Activated CD8-positive, alpha-beta T cell treated with anti-CD3 and anti-CD28 coated beads for 36 hours (primary cell): ENCODE measurements around the gene XRCC3. TPM values are rescaled to one million over a fixed set of nuclear protein-coding genes. Genes with fewer than 3 reads are reported as not detected.

Experiments
- ATAC-seq: fragments of 200-7000 bp; cut with Tn5 transposase; one replicate; pipeline ENCODE4 v1.10.0; 2021; ENCODE audit warnings: mild to moderate bottlenecking, moderate library complexity
- CTCF ChIA-PET: fragments of 350-600 bp; sonication (Branson Sonifier 250); formaldehyde crosslinking; loops from one replicate; lab custom pipeline; 2021; ENCODE audit warnings: antibody characterized with exemption; lab: Charles Lee
- POLR2A ChIA-PET: fragments of 350-600 bp; sonication (Branson Sonifier 250); formaldehyde crosslinking; loops from one replicate; lab custom pipeline; 2021; ENCODE audit warnings: antibody characterized with exemption; lab: Charles Lee
- DNase-seq: peaks from one replicate; pipeline ENCODE4 v3.0.0-alpha.2; 2020
- H3K27ac Mint-ChIP-seq: one replicate; pipeline ENCODE4 v1.8.0; 2021; ENCODE audit warnings: mild to moderate bottlenecking, mixed read lengths
- H3K27me3 Mint-ChIP-seq: one replicate; pipeline ENCODE4 v1.8.0; 2021; ENCODE audit warnings: mixed read lengths
- H3K36me3 Mint-ChIP-seq: one replicate; pipeline ENCODE4 v1.8.0; 2021; ENCODE audit warnings: low read depth, mixed read lengths
- H3K4me1 Mint-ChIP-seq: one replicate; pipeline ENCODE4 v1.8.0; 2021; ENCODE audit warnings: low read depth, mixed read lengths
- H3K4me3 Mint-ChIP-seq: one replicate; pipeline ENCODE4 v1.8.0; 2021; ENCODE audit warnings: mild to moderate bottlenecking, moderate library complexity, mixed read lengths
- H3K9me3 Mint-ChIP-seq: one replicate; pipeline ENCODE4 v1.8.0; 2021; ENCODE audit warnings: mixed read lengths
- CTCF ChIP-seq: fragments of 200-600 bp; IDR thresholded peaks from one replicate; pipeline ENCODE4 v1.8.0; 2022; ENCODE audit warnings: antibody characterized with exemption, mild to moderate bottlenecking
- intact Hi-C: fragments of 100-400 bp; cut with micrococcal nuclease; formaldehyde crosslinking; loops from one replicate; pipeline ENCODE4 v1.10.0; 2022
- total RNA-seq, 2 experiments: library from RNA; stranded (reverse); gene quantifications; one replicate each; pipeline ENCODE4 v1.2.3, GENCODE V29; 2021

XRCC3 gene
- total RNA-seq, 2 experiments from 2014 or later = 47.3 to 55.2 TPM

GRCh38 chr14:103652806-103653205 is 62.4 kb downstream of the XRCC3 start:
- POLR2A ChIA-PET = interaction anchor here (0.6 kb wide), 1 partner anchor 24 kb away, joined by 3 read pairs; the partner anchor contains the start of gene KLC1
- CTCF ChIA-PET = no interaction called here
- Mint-ChIP-seq H3K27ac (no peak overlapping the region), H3K4me1 (peaks cover 9% of the 10 kb centered on the region), H3K4me3 (no peak overlapping the region), H3K9me3 (no peaks in the 10 kb centered on the region), H3K36me3 (peaks cover 8% of the 10 kb centered on the region), H3K27me3 (no peaks in the 10 kb centered on the region)
- intact Hi-C loops = no loop called here
- DNase-seq (no peak), ATAC-seq (no peak)
- TF ChIP-seq CTCF = no peak

- no peak for ATAC-seq
- DNase-seq = no peak
- Mint-ChIP-seq H3K27ac (no peak overlapping the region), H3K27me3 (no peaks in the 10 kb centered on the region), H3K4me3 (no peak overlapping the region), H3K9me3 (no peaks in the 10 kb centered on the region), H3K36me3 (peaks cover 8% of the 10 kb centered on the region), H3K4me1 (peaks cover 9% of the 10 kb centered on the region)
- TF ChIP-seq CTCF = no peak
- ChIA-PET POLR2A (no interaction called here), CTCF (no interaction called here)
- intact Hi-C loops = no loop called here
Observed at GRCh38 chr14:103651585-103651984, 63.7 kb downstream of the XRCC3 start.

GRCh38 chr14:103650213-103650612 is 65.0 kb downstream of the XRCC3 start:
- ATAC-seq (no peak), DNase-seq (no peak)
- Mint-ChIP-seq H3K4me1 (peaks cover 7% of the 10 kb centered on the region), H3K27me3 (no peaks in the 10 kb centered on the region), H3K27ac (no peak overlapping the region), H3K9me3 (no peaks in the 10 kb centered on the region), H3K36me3 (peaks cover 4% of the 10 kb centered on the region), H3K4me3 (no peak overlapping the region)
- TF ChIP-seq CTCF = no peak
- intact Hi-C loops = no loop called here
- POLR2A ChIA-PET = no interaction called here
- CTCF ChIA-PET = interaction anchor here (0.7 kb wide), 1 partner anchor 225 kb away, joined by 3 read pairs; no protein-coding TSS in a partner anchor

- Mint-ChIP-seq H3K27ac (no peak overlapping the region), H3K9me3 (no peaks in the 10 kb centered on the region), H3K4me1 (peaks cover 10% of the 10 kb centered on the region), H3K36me3 (no peaks in the 10 kb centered on the region), H3K4me3 (no peak overlapping the region), H3K27me3 (no peaks in the 10 kb centered on the region)
- ATAC-seq (no peak), DNase-seq (no peak)
- intact Hi-C loops = no loop called here
- ChIA-PET CTCF (interaction anchor here (0.5 kb wide), 1 partner anchor 80 kb away, joined by 5 read pairs; no protein-coding TSS in a partner anchor), POLR2A (interaction anchor here (0.6 kb wide), 1 partner anchor 157 kb away, joined by 3 read pairs; no protein-coding TSS in a partner anchor)
- TF ChIP-seq CTCF = no peak
Observed at GRCh38 chr14:103649001-103649400, 66.2 kb downstream of the XRCC3 start.

Other genes starting within 250 kb of the XRCC3 start
- 1 to 10 TPM; 5.8 to 9.1 TPM for gene CKB, start 192.6 kb downstream of the XRCC3 start, total RNA-seq
- gene TRMT61A, start 186.3 kb downstream of the XRCC3 start, total RNA-seq = 1 to 10 TPM; 9.9 TPM
- gene BAG5, start 152.8 kb downstream of the XRCC3 start, total RNA-seq = 10 to 100 TPM; 28.8 to 29.6 TPM
- 10 to 100 TPM; 40.3 to 45.6 TPM for gene COA8, start 152.5 kb downstream of the XRCC3 start, total RNA-seq
- gene KLC1, start 86.2 kb downstream of the XRCC3 start, total RNA-seq = 100 to 1,000 TPM in 1 of 2 experiments, 10 to 100 TPM in 1; 97.5 to 101 TPM
- 10 to 100 TPM; 10.4 to 11.6 TPM for gene ZFYVE21, start 359 bp upstream of the XRCC3 start, total RNA-seq
- gene PPP1R13B, start 132.1 kb upstream of the XRCC3 start, total RNA-seq = 10 to 100 TPM; 11.9 to 14.5 TPM
- gene TDRD9, start 213.0 kb upstream of the XRCC3 start, total RNA-seq = 1 to 10 TPM; 1.2 to 1.6 TPM
- not detected for gene RD3L, start 227.1 kb upstream of the XRCC3 start, total RNA-seq